HG03139 (cell line): Measurements from ENCODE around the gene SKP1.

Experiments used
- ATAC-seq: cut with Tn5 transposase; IDR thresholded peaks from one replicate; pipeline ENCODE4 v1.9.1; 2021; ENCODE audit not compliant: unreplicated experiment

Gene SKP1

DNA sequence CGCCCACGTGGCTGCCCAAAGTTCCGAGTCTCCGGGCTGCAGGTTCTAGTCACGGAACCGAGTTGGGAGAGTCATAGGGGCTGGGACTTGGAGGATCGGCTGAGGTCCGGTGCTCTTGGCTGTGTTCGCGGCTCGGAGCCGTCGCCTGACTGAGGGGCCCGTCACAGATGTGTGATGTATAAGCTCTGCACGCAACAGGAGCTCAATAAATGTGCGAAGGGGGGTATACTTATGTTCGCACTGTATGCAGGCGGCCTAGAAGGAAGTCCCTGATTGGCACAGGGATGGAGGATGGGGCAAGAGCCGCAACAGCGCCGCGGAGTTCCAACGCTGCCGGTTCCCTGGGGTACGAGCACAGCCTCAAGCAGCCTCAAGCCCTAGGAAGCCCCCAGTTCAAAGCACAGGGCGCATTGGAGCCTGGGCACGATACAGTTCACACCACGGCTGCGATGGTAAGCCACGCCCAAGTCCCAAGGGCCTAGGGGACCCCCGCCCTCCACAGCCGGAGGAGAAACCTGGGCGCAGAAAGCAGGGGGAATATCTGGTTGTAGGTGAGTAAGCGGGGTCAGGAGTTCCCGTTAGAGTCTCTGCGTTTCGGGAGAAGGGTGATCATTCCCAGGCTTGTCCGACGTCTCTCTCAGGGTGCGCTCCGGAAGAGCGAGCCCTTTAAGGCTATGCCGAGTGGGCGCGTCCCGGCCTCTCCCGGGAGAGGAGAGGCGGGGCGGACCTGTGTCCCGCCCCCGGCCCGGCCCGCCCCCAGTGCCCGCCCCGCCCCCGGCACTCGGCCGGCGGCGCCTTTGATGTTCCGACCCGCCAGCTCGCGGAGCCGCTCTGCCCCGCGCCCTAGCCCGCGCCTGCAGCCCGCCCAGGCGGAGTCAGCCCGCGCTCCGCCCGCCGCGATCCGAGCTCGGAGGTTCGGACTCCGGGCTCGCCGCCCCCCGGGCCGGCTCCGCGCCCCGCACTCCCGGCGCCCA is 62.6 kb downstream of the SKP1 start, which contains the start of gene TCF7:
Gene TCF7 (plus strand): TSS at position 780 of the 974 bp plus-strand sequence. CDS start 226 bp downstream, outside the sequence.
- ATAC-seq, result peak; percentile 69

DNA sequence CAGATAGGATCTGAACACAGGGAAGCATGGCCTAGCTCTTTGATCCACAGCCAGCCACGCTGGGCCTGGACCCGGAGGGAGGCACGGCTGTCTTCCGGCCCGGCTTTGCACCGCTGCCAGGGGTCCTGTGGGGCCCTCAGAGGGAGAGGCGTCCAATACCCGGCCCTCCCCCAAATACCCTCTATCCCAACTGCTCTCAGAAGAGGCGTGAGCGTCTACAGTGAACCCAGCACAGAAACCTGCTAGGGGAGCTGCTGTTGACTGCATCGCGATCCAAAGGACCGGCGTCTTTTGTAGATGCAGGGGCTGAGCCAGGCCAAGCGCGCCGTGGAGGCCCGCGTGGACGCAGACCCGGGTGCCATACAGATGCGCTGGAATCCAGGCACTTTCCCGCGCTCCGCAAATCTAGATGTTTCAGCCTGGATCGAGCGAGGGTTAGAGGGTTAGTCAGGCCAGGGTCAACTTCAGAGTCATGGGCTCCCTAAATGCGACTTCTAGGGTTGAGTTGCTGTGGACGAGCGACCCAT is 63.3 kb downstream of the SKP1 start:
- ATAC-seq, result no peak

DNA sequence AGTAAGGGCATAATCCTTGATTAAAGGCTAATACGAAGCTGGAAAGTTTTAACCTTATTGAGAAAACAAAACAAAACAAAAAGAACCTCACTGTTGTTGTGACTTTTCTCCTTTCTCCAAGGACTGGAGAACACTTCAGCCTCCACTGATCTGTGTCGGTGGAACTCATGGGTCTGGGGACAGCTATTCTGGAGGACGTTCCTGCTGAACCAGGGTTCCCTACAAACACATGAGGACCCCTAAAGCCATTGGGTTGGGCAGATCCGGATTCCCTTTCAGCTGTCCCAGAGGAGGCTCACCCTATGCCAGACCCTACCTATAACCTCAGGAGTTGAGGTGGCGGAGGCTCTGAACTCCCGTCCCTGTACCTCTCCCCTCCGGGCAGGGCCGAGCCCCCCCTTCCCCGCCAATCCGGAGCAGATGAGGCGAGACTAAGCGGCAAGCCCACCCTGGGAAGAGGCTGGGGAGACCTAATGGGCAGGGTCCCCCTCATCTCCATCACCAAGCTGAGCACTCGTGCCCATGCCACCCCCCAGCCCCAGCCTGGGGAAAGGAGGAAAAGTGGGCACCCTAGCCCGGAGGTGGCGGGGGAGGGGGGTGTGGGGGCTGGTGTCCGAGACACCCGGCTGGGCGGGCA is 63.9 kb downstream of the SKP1 start:
- ATAC-seq, result no peak

DNA sequence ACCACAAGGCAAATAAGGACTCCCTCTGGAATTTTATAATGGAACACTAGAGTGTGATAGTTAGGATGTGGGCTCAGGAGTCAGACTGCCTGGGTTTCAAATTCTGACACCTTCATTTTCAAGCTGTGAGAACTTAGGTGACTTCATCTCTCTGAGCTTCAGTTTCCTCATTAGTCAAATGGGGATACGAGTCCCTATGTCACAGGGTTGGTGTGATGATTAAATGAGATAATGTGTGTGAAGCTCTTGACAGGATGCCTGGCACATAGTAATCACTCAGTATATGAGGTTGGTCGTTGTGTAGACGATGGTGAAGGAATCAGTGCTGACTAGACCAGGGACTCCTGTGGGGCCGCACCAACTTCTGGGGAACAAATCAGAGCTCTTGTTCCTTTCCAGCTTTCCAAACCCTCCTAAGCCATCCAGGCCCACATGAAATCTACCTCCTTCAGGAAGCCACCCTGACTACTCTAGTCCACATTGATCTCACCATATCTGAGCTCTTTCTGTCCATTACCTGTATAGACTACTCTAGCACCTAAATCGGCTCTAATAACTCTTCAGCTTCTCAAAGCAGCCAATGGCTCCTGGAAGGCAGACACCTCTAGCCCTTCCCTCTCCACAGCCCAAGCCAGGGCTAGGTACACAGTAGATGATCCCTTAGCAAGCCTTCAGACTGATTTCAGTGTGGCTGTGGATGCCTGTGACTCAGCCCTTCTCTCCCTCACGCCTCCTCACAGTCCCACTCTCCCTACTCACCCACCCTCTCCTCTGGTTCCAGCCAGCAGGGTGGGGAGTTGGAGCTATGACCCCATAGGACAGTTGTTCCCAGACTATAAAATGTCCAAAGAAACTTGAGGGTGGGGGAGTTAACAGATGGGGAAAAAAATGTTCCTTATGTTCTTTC is 64.8 kb downstream of the SKP1 start:
- ATAC-seq, result no peak

DNA sequence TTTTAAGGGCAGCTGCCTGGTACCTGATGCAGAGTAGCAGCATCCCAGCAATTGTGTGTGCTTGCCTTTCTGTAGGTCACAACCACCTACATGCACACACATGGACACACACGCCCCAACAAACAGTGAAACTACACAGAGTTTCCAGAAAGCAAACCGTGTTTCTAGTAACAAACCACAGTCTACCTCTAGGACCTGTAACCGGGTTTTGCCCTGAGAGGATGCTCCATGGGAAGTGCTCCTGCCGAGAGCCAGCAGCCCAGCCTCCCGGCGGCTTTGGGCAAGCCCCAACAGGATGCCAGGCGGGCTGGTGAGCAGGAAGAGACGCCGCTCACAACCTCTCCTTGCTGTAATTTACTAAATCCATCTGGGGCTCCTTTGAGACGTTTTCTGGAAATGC is 66.4 kb downstream of the SKP1 start:
- ATAC-seq, result no peak

DNA sequence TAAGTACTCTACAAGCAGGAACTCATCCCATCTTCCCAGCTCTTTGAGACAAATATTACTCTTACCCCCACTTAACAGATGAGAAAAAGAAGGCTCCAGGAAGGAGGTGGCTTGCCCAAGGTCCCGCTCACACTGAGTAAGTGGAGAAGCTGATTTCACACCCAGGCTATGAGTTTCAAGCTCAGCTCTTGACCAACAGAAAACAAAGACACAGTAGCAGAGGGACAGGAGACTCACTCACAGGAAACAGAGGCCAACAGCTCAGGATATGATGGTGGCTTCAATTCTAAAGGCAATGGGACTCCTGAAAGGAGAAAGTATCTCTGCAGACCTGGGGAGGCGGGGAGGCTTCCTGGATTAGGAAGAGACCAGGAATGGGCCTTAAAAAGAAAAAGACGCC is 69.0 kb downstream of the SKP1 start:
- ATAC-seq, result no peak

DNA sequence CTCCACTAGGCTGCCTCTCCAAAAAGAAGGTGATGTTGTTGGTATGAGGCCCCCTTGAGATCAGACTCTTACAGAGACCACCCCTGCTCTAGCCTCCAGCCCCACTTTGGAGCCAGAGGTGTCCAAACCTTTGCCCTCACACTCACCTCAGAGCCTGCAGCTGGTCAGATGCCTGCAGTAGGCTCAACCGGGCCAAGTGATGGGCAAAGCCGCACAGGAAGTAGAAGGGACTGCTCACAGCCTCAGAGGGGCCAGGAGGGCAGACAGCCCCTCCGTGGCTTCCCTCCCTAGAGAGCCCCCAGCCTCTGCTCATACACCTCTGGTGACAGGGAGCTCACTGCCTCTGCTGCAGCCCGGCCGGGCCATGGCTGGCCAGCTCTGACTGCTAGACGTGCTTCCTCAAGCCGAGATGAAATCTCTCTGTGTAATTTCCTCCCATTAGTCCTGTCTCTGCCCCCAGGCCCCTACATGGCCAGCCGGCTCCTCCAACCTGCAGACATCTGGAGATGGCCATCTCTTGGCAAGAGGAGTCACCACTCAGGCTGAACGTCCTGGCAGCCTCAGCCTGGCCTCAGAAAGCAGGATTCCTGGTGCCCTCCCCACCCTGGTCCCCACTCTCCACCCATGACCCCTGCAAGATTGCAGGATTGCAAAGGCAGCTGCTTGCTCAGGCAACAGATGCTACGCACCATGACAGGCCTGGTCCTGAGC is 69.6 kb downstream of the SKP1 start:
- ATAC-seq, result no peak

DNA sequence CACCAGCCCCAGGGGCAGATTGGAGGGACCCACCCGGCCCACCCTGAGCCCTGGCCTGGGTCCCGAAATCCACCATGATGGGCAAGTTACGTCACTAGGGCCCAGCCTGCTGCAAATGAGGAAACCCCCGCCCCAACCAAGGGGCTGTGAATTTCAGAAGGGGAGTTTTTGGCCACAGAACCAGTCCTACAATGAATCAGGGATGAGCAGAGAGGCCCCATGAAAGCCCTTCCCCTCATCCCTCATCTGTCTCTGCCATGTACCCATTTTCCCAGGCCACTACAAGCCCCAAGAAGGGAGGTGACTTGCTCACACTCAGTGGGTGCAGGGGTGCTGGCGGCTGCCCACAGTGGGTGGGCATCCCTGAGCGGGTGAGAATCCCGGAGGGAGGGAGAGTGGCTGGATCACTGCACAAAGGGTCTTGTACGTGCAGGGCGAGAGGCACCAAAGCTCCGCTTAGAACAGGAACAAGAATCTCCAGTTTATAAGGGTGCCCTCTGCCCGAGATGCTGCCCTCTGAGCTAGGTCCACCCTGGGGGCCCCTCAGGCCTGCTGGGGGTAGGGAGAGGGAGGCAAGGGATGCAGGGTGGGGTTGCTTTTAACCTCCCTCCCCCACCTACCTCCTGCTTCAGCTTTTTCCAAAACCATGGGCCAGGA is 72.6 kb downstream of the SKP1 start:
- no peak for ATAC-seq

DNA sequence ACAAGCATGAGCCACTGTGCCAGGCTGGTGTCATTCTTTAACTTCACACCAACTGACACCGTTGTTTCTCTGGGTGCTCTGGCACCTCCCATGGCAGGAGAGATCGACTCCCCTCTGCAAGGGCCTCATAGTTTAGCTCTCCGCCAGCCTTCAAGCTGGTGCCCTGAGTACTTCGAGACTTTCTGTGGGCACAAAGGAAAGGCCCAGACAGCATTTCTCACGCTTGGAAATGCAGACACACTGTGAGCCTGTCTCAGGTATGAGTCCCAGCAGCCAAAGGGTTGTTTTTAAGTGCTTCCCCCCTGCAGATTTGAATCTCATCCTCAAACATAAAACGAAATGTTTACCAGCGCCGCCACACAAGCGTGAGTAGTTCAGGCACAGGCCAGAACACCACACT is 73.4 kb downstream of the SKP1 start:
- ATAC-seq, result no peak

DNA sequence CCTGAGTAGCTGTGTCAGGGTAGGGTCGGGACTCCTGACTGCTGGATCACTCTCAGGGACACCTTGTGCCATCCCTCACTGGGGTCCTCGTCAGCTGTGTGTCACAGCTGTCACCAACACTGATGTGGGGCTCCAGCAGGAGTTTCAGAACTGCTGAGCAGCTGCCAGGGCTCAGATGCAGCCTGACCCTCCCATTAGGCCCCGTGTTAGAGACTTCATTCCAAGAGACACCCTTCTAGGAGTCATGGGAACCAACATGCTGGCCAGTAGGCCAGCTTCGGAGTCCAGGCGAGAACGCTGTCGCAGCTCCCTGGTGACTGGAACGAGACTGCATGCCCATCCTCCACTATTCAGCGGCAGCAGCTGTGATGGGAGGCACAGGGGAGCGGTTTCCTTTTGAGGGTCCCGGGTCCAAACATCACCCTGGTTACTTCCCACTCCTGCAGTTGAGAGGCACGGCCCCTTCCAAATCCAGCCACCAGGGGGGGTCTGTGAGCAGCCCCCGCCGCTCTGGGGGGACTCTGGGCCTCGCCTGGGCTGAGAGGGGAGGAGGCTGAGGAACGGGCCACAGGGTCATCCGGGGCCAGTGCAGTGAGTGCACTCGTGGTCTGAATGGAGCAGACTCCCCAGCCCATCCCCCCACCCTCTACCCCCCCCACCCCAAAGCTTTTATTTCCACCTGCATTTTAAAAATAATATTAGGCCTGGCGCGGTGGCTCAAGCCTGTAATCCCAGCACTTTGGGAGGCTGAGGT is 74.9 kb downstream of the SKP1 start:
- ATAC-seq, result no peak

DNA sequence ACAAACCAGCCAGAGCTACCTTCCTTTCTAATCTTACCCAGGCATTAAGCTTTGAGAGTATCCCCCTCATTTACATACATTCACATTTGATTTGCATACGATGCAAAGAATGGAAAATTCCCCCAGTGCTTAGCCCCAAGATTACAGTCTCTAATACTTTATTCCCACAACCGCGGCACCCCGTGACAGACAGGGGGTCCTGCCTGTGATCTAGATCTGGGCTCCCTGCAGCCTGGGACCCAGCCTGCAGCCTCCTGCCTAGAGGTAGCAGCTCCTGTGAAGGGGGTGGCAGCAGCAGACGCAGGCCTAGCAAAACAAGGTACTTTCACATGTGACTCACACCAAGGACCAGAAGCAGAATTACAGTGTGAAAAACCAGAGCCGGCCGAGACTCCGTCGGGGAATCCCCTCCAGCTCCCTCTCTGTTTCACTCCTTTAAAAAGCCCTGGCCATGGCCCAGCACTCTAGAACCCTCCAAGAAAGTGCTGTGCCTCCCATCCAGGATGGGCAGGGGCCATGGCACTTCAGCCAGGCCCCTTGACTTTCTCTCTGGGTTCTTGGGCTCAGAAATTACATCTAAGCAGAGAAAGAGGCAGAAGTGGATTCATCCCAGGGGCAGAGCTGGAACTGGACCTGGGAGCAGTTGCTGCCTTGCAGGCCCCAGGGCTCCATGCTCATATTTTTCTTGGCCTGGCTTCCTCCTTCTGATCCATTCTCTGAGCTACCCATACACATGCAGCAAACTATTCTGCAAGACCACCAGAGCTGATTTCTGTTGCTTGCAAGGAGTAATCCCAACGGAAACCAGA is 76.3 kb downstream of the SKP1 start:
- ATAC-seq, result peak; percentile 86

DNA sequence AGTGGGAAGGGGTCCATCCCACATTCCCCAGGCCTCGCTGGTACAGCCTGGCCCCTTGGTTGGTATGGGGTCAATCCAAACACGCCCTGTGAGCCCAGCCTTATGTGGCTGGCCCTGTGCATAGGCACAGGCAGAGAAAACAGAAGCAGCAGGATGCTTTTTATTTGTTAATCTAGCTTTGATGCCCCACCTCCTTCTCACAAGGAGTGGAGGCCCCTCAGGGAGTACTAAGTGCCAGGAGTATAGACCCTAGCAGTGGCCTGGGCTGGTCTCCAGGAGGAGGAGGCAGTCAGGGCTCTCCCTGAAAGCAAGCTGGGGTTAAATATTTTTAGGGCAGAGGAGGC is 76.8 kb downstream of the SKP1 start:
- peak; percentile 1 for ATAC-seq

DNA sequence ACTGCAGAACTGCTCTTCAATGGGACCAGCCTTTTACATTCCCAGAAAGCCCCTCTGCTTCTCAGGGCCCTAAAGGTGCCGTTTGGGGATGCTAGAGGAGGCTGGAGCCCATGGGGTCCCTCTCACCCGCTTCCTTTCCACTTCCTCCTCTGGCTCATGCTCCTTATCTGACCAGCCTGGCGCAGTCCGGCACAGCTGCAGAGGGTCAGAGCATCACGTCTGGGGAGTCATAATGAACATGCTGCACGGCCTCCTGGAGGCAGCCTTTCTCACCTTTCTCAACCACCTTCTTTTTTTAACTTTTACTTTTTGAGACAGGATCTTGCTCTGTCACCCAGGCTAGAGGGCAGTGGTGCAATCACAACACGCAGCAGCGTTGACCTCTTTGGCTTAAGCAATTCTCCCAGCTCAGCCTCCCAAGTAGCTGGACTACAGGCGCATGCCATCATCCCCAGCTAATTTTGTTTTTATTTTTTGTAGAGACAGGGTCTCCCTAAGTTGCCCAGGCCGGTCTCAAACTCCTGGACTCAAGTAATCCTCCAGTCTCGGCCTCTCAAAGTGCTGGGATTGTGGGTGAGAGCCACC is 77.4 kb downstream of the SKP1 start:
- no peak for ATAC-seq
